Measurements from ENCODE around the gene MUC4.

DNA sequence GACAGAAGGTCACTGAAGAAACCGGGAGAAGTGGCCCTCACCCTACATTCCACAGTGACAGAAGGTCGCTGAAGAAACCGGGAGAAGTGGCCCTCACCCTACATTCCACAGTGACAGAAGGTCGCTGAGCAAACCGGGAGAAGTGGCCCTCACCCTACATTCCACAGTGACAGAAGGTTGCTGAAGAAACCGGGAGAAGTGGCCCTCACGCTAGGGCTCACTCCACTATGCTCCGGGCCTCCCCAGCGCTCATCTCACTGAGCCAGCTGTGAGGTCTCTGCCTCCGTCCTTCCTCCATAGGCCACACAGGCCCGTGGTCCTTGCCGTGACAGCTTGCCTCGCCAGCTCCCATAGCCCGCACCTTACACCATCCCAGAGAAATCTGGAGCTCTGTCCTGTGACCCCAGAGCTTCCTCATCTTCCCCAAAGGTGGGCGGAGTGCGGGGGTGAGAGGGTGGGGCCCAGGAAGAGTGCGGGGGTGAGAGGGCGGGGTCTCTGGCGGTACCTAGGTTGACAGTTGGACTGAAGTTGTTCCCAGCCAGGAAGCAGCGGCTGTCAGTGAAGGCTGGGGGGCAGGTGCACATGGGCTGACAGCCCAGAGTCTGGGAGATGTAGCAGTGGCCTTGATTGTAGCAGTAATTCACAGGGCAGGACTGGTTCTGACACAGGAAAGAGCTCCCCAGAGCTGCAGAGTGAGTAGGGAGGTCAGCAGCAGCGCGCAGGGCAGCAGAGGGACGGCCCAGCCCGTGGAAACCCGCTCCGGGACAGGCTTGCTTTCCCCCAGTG, 59.0 kb downstream of the MUC4 start:
- TF ChIP-seq POLR2A (IDR thresholded peaks at IDR 0.05) = no peak
- TF ChIP-seq, protein P1, sequence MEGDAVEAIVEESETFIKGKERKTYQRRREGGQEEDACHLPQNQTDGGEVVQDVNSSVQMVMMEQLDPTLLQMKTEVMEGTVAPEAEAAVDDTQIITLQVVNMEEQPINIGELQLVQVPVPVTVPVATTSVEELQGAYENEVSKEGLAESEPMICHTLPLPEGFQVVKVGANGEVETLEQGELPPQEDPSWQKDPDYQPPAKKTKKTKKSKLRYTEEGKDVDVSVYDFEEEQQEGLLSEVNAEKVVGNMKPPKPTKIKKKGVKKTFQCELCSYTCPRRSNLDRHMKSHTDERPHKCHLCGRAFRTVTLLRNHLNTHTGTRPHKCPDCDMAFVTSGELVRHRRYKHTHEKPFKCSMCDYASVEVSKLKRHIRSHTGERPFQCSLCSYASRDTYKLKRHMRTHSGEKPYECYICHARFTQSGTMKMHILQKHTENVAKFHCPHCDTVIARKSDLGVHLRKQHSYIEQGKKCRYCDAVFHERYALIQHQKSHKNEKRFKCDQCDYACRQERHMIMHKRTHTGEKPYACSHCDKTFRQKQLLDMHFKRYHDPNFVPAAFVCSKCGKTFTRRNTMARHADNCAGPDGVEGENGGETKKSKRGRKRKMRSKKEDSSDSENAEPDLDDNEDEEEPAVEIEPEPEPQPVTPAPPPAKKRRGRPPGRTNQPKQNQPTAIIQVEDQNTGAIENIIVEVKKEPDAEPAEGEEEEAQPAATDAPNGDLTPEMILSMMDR (IDR thresholded peaks at IDR 0.05) = no peak

All from body of pancreas (tissue), 4 donors.